GM18873 (cell line): ENCODE measurements around the gene RRBP1.

Experiments used
- ATAC-seq: cut with Tn5 transposase; IDR thresholded peaks from one replicate; pipeline ENCODE4 v1.9.1; 2021; ENCODE audit warnings: mild to moderate bottlenecking, moderate library complexity, moderate number of reproducible peaks; ENCODE audit not compliant: unreplicated experiment, low FRiP score

The RRBP1 gene

GRCh38 chr20:17650301-17651128 lies 31.5 kb downstream of the RRBP1 start:
- ATAC-seq = no peak

DNA sequence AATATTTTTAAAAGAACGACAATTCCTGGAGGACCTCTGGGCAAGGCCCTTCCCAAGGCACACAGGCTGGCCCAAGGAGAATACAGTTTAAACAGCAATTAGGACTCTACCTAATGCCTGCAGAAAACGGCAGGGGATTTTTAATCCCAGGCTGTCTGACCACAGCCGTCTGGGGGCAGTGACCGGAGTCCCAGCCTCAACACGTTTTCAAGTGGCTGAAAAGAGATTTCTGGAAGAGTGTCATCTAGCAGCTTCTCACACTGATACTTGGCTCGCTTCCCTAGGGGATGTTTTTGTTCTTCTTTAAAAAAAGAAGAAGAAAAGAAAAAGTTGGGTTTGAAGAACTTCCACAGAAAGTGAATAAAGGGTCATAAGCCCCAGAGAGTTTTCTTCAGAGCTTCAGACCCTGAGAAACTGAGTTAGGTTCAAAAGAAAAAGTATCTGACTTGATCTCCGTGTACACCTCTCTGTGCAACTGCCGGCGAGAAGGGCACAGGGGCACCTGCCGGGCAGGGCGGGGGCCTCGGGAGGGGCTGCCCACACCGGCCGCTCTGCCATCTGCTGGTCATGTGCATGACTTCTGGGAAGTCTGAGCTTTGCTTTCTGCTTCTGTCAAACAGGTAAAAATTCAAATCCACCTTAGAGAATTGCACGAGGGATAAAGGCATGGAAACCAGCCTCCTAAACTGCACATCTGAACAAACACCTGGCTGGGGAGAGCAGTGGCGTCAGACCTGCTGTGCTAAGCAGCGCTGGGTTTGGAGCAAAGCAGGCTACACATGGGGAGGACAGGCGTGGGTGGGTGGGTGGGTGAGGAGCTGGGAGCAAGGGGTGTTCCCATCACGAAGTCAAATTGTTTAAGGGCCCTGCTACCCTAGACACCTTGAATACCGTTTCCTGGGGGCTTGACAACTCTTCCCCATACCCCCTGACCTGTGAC lies 33.0 kb downstream of the RRBP1 start:
- ATAC-seq = no peak

DNA sequence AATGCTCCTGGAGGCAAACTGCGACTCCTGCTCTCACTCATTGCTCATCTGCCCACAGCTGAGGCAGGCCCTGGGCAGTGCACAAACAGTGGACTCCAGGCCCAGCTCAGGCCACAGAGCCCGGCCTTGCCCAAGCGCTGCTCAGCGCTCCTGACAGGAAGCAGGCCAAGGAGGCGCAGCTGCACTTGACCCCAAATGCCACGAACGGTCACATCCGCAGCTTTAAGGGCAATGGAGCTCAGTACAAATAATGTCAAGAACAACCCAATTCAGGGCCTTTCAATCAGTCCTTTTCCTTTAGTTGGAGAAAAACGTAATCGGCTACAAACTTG lies 33.8 kb downstream of the RRBP1 start:
- ATAC-seq = no peak

- no peak for ATAC-seq
Observed at GRCh38 chr20:17647391-17648314, 34.4 kb downstream of the RRBP1 start.

DNA sequence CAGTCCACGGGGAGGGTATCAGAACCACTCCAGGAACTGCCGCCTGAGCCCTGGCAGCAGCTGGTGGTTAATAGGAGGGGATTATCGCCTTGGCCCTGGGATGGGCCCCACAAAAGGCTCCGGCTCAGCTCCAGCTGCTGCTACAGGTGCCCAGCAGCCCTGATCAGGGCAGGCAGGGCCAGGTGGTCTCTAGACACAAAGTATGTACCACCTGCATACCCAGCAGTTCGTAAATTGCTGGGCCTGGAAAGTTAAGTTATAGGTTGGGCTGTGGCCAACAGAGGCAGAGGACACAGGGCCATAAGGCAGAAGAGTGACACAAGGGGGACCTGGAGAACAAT lies 35.1 kb downstream of the RRBP1 start:
- no peak for ATAC-seq

GRCh38 chr20:17646209-17646960 lies 35.7 kb downstream of the RRBP1 start:
- ATAC-seq = no peak

DNA sequence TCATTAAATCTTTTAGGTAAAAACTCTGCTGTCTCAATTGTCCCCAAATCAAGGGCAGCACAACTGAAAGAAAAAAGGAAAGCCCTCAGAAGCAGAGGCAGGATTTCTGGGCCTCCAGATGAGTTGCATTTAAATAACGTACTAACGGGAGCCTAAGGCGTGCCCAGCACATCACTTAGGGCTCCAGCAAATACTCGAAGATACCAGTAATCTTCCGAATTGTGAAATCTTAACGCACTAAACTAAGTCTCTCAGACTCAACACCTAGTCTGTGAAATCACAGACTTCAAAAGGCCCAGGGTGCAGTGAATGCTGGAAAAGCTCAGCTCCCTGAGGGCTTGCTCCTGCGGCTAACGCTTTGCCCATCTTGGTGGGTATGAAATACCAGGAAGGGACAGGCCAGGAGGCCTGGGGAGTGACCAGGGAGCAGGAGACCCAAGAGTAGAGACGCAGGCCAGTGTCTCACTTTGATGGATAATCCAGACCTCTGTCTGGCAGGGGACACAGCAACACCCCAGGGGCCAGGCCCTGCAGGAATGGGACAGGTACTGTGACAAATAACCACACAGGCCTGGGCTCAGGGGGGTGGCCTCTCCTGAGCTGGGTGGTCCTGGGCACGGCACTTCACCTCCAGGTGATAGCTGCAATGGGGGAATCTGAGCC lies 36.4 kb downstream of the RRBP1 start:
- no peak for ATAC-seq

- ATAC-seq = no peak
Observed at GRCh38 chr20:17645010-17645409, 37.0 kb downstream of the RRBP1 start.

DNA sequence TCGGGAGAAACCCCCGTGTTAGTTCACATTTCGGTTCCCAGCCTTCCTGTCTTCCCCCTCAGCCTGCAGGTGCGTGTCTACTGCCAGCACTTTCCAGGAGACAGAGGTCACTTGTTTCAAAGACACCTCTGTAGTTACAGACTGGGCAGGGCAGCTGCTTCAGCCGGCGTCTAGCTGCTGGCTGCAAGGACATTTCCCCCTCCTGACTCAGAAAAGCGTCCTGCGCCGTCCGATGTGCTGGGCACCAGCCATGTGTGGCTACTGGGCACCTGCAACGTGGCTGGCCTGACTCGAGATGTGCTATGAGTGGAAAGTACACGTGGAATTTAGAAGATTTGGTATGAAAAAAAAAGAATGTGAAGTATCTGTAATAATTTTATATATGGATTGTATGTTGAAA lies 37.6 kb downstream of the RRBP1 start:
- no peak for ATAC-seq

GRCh38 chr20:17643531-17644188 lies 38.4 kb downstream of the RRBP1 start:
- ATAC-seq = no peak

DNA sequence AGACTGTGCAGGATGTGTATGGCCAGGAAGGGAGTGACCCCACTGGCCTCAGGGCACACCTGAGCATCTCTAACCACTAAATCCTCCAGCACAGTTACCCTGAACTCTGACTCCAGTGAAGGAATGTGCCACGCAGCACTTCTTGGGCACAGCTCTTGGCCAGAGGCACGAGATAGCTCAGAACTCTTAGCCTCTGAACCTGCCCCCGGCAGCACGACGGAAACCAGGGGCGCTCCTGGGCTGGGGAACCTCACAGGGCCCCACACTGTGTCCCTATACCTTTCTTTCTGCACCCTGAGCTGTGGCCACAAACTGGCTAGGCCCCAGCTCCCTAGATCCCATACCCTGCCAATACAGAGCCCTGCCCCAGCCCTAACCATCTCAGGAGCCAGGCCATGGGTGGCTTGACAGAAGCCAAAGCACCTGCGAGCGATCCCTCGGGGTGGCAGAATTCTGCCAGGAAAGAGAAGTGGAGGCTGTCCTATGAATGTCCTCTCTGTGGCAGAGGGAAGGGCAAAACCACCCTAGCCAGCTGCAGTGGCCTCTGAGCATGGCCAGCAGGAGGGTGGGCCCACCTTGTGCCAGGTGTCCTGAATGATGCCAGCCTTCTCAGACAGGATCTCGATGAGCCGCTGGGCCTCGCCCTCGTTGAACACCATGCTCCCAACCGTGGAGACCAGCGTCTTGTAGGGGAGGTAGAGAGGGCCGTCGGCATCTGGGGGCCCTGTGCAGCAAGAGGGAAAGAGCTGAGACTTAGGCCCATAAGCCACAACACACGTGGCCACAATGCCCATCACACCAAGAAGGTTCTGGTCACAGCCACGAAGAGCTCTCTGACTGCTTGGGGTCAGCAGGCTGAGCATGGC lies 39.4 kb downstream of the RRBP1 start:
- ATAC-seq = no peak

- ATAC-seq = no peak
Observed at GRCh38 chr20:17641993-17642392, 40.0 kb downstream of the RRBP1 start.

- no peak for ATAC-seq
Observed at GRCh38 chr20:17641520-17641964, 40.5 kb downstream of the RRBP1 start.

GRCh38 chr20:17640875-17641378 lies 41.1 kb downstream of the RRBP1 start:
- ATAC-seq = no peak

GRCh38 chr20:17640146-17640874 lies 41.7 kb downstream of the RRBP1 start:
- ATAC-seq = no peak

GRCh38 chr20:17638835-17639407 lies 43.1 kb downstream of the RRBP1 start:
- no peak for ATAC-seq
